Activated naive CD4-positive, alpha-beta T cell treated with anti-CD3 and anti-CD28 coated beads, Interleukin-2, amount 10 ng/mL, durations not matched to agents 7 days and 5 days (primary cell): Measurements from ENCODE around the gene EGR2.
A peak's percentile ranks its signal among the peaks of the same experiment; 100 is the strongest.
"Not testable (repeated sequence)": the region's sequence is repeated elsewhere in the genome, so short reads cannot be mapped to it uniquely, and the experiment has no call there.

ENCODE experiments used
- CTCF ChIA-PET: fragments of 350-600 bp; sonication (Branson Sonifier 250); formaldehyde crosslinking; loops from one replicate; lab custom pipeline; 2021; ENCODE audit warnings: antibody characterized with exemption; lab: Charles Lee
- DNase-seq: peaks from one replicate; pipeline ENCODE4 v3.0.0-alpha.2; 2020
- H3K27ac Mint-ChIP-seq: one replicate; pipeline ENCODE4 v1.8.0; 2021; ENCODE audit warnings: mild to moderate bottlenecking, moderate library complexity, mixed read lengths
- H3K27me3 Mint-ChIP-seq: one replicate; pipeline ENCODE4 v1.8.0; 2021; ENCODE audit warnings: mild to moderate bottlenecking, mixed read lengths
- H3K36me3 Mint-ChIP-seq: one replicate; pipeline ENCODE4 v1.8.0; 2021; ENCODE audit warnings: mixed read lengths
- H3K4me1 Mint-ChIP-seq: one replicate; pipeline ENCODE4 v1.8.0; 2021; ENCODE audit warnings: mixed read lengths
- H3K4me3 Mint-ChIP-seq: one replicate; pipeline ENCODE4 v1.8.0; 2021; ENCODE audit warnings: mild to moderate bottlenecking, moderate library complexity, mixed read lengths
- H3K9me3 Mint-ChIP-seq: one replicate; pipeline ENCODE4 v1.8.0; 2021; ENCODE audit warnings: mixed read lengths

EGR2 gene

GRCh38 chr10:62795100-62795499 lies 21.1 kb downstream of the EGR2 start:
- H3K27me3 Mint-ChIP-seq = peaks cover 48% of the 10 kb centered on the region
- H3K4me3 Mint-ChIP-seq = no peak overlapping the region
- H3K27ac Mint-ChIP-seq = no peak overlapping the region
- H3K9me3 Mint-ChIP-seq = no peaks in the 10 kb centered on the region
- DNase-seq = no peak
- H3K4me1 Mint-ChIP-seq = no peaks in the 10 kb centered on the region
- no peaks in the 10 kb centered on the region for H3K36me3 Mint-ChIP-seq
- CTCF ChIA-PET = no interaction called here

DNA sequence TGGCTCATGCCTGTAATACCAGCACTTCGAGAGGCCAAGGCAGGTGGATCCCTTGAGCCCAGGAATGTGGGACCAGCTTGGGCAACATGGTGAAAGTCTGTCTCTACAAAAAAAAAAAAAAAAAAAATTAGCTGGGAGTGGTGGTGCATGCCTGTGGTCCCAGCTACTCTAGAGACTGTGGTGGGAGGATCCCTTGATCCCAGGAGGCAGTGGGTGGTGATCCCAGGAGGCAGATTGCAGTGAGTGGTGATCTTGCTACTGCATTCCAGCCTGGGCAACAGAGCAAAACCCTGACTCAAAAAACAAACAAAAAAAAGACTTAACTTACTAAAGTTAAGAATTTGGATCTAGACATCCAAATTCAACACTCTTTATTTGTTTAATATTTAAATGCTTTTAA lies 21.9 kb downstream of the EGR2 start:
- Mint-ChIP-seq H3K4me3 (no peak overlapping the region), H3K4me1 (no peaks in the 10 kb centered on the region), H3K27me3 (peaks cover 51% of the 10 kb centered on the region), H3K27ac (no peak overlapping the region), H3K9me3 (no peaks in the 10 kb centered on the region), H3K36me3 (no peaks in the 10 kb centered on the region)
- no peak for DNase-seq
- CTCF ChIA-PET = no interaction called here

DNA sequence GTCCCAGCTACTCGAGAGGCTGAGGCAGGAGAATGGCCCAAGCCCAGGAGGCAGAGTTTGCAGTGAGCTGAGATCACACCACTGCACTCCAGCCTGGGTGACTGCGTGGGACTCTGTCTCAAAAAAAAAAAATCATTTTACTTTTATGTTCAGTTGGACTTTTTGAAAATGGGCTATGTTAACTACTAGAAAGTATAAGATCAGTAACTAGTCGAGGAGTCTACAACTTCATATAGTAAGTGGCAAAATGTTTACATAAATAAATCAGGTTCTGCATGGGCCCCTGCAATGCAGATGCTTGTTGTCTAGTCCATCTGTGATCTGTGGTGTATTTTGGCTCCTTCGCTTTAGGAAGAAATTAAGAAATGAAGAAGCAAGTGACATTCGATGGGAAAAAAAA lies 23.9 kb downstream of the EGR2 start:
- Mint-ChIP-seq H3K36me3 (no peaks in the 10 kb centered on the region), H3K27me3 (peaks cover 38% of the 10 kb centered on the region), H3K4me3 (no peak overlapping the region), H3K27ac (no peak overlapping the region), H3K4me1 (no peaks in the 10 kb centered on the region), H3K9me3 (peaks cover under 1% of the 10 kb centered on the region)
- no peak for DNase-seq
- CTCF ChIA-PET = no interaction called here

DNA sequence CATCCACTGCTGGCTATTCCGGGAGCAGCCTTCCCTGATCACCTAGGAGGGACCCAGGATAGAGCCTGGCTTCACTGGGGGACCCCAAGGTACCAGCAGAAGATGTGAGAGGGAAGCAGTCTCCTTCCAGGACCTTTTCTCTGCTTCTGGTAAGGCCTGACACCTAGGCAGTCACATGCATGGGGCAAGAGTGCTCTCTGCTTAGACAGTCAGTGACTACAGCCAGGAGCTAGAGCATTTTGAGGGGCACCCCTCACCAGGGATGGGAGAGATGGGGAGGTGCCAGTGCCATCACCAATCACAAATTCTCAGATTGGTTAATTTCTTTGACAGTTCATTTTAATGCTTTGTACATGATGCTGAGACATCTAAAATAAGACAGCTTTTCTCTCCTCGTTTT lies 25.6 kb downstream of the EGR2 start:
- H3K4me3 Mint-ChIP-seq = no peak overlapping the region
- peaks cover 25% of the 10 kb centered on the region for H3K27me3 Mint-ChIP-seq
- H3K9me3 Mint-ChIP-seq = peaks cover 9% of the 10 kb centered on the region
- no peaks in the 10 kb centered on the region for H3K4me1 Mint-ChIP-seq
- no peaks in the 10 kb centered on the region for H3K36me3 Mint-ChIP-seq
- no peak for DNase-seq
- CTCF ChIA-PET = no interaction called here
- no peak overlapping the region for H3K27ac Mint-ChIP-seq

- peaks cover 24% of the 10 kb centered on the region for H3K27me3 Mint-ChIP-seq
- no peaks in the 10 kb centered on the region for H3K36me3 Mint-ChIP-seq
- no peaks in the 10 kb centered on the region for H3K4me1 Mint-ChIP-seq
- H3K4me3 Mint-ChIP-seq = no peak overlapping the region
- CTCF ChIA-PET = interaction anchor here (0.6 to 1.5 kb wide), 2 partner anchors 112 to 179 kb away, joined by 3 to 4 read pairs; no protein-coding TSS in a partner anchor
- peaks cover 12% of the 10 kb centered on the region for H3K9me3 Mint-ChIP-seq
- DNase-seq = no peak
- H3K27ac Mint-ChIP-seq = no peak overlapping the region
Measured at GRCh38 chr10:62790019-62790555, 26.1 kb downstream of the EGR2 start.

GRCh38 chr10:62788861-62789467 lies 27.2 kb downstream of the EGR2 start:
- DNase-seq = no peak
- Mint-ChIP-seq H3K27ac (no peak overlapping the region), H3K36me3 (peaks cover 3% of the 10 kb centered on the region), H3K4me1 (no peaks in the 10 kb centered on the region), H3K27me3 (peaks cover 19% of the 10 kb centered on the region), H3K4me3 (no peak overlapping the region), H3K9me3 (peaks cover 21% of the 10 kb centered on the region)
- CTCF ChIA-PET = interaction anchor here (1.5 kb wide), 1 partner anchor 178 kb away, joined by 4 read pairs; no protein-coding TSS in a partner anchor

DNA sequence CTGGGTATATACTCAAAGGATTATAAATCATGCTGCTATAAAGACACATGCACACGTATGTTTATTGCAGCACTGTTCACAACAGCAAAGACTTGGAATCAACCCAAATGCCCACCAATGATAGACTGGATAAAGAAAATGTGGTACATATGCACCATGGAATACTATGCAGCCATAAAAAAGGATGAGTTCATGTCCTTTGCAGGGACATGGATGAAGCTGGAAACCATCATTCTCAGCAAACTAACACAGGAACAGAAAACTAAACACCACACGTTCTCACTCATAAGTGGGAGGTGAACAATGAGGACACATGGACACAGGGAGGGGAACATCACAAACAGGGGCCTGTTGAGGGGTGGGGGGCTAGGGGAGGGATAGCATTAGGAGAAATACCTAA lies 27.9 kb downstream of the EGR2 start:
- not testable (repeated sequence) for H3K4me1 Mint-ChIP-seq, DNase-seq, H3K36me3 Mint-ChIP-seq, H3K4me3 Mint-ChIP-seq, H3K27ac Mint-ChIP-seq
- CTCF ChIA-PET = interaction anchor here (1.5 kb wide), 1 partner anchor 178 kb away, joined by 4 read pairs; no protein-coding TSS in a partner anchor
- H3K27me3 Mint-ChIP-seq = peaks cover 19% of the 10 kb centered on the region
- H3K9me3 Mint-ChIP-seq = peaks cover 21% of the 10 kb centered on the region

- H3K4me3 Mint-ChIP-seq, H3K27ac Mint-ChIP-seq, H3K36me3 Mint-ChIP-seq, CTCF ChIA-PET, DNase-seq, H3K4me1 Mint-ChIP-seq: not testable (repeated sequence)
- peaks cover 21% of the 10 kb centered on the region for H3K9me3 Mint-ChIP-seq
- H3K27me3 Mint-ChIP-seq = peaks cover 22% of the 10 kb centered on the region
Measured at GRCh38 chr10:62784537-62784936, 31.6 kb downstream of the EGR2 start.

- Mint-ChIP-seq H3K36me3 (peaks cover under 1% of the 10 kb centered on the region), H3K4me1 (peaks cover 12% of the 10 kb centered on the region), H3K9me3 (peaks cover 5% of the 10 kb centered on the region), H3K27me3 (peaks cover 17% of the 10 kb centered on the region), H3K4me3 (no peak overlapping the region), H3K27ac (no peak overlapping the region)
- CTCF ChIA-PET = interaction anchor here (1.0 kb wide), 3 partner anchors 9 to 38 kb away, joined by 3 to 5 read pairs (median 3); no protein-coding TSS in a partner anchor
- peak; percentile 57 for DNase-seq
Measured at GRCh38 chr10:62779487-62780248, 36.5 kb downstream of the EGR2 start.

GRCh38 chr10:62778125-62778524 lies 38.0 kb downstream of the EGR2 start:
- H3K4me3 Mint-ChIP-seq = no peak overlapping the region
- no peaks in the 10 kb centered on the region for H3K9me3 Mint-ChIP-seq
- H3K27ac Mint-ChIP-seq = no peak overlapping the region
- no peak for DNase-seq
- peaks cover 17% of the 10 kb centered on the region for H3K27me3 Mint-ChIP-seq
- CTCF ChIA-PET = no interaction called here
- H3K36me3 Mint-ChIP-seq = no peaks in the 10 kb centered on the region
- peaks cover 12% of the 10 kb centered on the region for H3K4me1 Mint-ChIP-seq

DNA sequence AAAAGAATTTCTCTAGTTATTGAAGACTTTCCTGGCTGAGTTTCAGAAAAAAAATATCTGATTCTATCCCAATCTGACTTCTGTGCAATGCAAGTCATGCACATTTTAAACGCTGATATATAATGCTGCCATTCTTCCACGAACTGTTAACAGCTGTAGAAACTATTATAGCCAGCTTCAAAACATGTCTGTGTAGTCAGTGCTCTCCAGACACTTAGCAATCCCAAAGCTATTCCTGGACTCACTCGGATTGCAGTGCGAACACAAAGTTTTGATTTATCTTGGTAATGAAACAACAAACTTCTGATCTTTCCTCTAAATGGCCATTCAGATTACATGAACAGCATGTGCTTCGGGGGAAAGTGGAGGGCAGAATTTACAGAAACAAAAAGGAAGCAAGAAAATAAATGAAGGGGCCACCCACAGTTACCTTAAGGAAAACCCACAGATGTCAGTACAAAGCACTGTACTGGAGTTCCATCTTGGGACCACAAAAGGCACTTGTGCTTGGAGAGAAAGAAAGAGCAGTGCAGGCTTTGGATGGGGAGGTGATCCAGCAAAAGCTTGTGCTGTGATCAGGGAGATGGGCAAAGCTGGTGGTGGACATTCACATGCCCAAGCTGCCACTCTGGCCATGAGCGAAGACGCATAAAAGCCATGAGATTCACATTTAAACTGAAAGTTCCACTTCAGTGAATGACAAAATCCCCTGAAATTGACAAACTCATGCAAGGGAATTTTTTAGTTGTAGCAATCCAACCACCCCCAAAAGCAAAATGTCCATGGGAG lies 43.8 kb downstream of the EGR2 start:
- H3K4me3 Mint-ChIP-seq = no peak overlapping the region
- no peaks in the 10 kb centered on the region for H3K9me3 Mint-ChIP-seq
- CTCF ChIA-PET = no interaction called here
- peaks cover 4% of the 10 kb centered on the region for H3K4me1 Mint-ChIP-seq
- no peak overlapping the region for H3K27ac Mint-ChIP-seq
- no peaks in the 10 kb centered on the region for H3K36me3 Mint-ChIP-seq
- H3K27me3 Mint-ChIP-seq = peaks cover 10% of the 10 kb centered on the region
- no peak for DNase-seq

DNA sequence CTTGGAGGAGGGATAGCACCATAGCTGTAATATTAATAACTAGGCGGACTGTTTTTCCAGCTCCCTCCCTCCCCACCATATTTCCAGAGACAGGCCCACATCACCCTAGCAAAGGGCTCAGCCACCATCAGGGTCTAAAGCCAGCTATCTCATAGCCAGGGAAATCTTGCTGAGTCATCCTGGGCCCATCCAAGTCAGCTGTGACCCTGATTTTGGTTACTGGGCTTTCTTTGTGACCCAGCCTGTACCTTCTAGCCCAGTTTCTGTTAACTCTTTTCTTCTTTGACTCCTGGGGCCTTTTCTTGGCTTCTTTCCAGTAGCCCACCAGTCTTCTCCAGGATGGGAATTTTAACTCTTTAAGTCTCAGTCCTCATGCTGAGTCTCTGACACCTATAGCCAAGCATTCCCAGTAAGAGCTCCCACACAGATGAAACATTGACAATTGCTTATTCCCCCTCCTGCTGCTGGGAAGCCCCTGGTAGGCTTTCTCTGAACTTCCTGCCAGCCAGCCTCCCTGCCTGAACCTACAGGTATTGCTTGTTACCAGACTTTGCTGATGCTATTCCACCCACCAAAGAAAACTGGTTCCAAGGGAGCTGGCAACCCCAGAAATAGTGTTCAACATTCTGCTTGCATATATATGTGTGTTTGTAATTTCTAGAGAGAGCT lies 46.5 kb downstream of the EGR2 start:
- Mint-ChIP-seq H3K27me3 (peaks cover 10% of the 10 kb centered on the region), H3K27ac (no peak overlapping the region), H3K4me1 (peaks cover 12% of the 10 kb centered on the region)

GRCh38 chr10:62766386-62766785 lies 49.8 kb downstream of the EGR2 start:
- DNase-seq = no peak

More for the DNA sequence above, 46.5 kb downstream of the EGR2 start:
- no peak for DNase-seq
- Mint-ChIP-seq H3K9me3 (no peaks in the 10 kb centered on the region), H3K36me3 (no peaks in the 10 kb centered on the region), H3K4me3 (no peak overlapping the region)
- CTCF ChIA-PET = interaction anchor here (1.4 kb wide), 1 partner anchor 159 kb away, joined by 5 read pairs; no protein-coding TSS in a partner anchor

More at GRCh38 chr10:62766386-62766785, 49.8 kb downstream of the EGR2 start:
- Mint-ChIP-seq H3K27ac (no peak overlapping the region), H3K27me3 (peaks cover 5% of the 10 kb centered on the region), H3K9me3 (no peaks in the 10 kb centered on the region), H3K4me1 (peaks cover 12% of the 10 kb centered on the region), H3K4me3 (no peak overlapping the region), H3K36me3 (no peaks in the 10 kb centered on the region)
- CTCF ChIA-PET = no interaction called here
